Measurements from ENCODE around the gene PNMA8A.

PNMA8A gene

GRCh38 chr19:46450737-46451136 is 20.6 kb downstream of the PNMA8A start:
- H3K4me3 ChIP-seq (replicated peaks; ENCODE audit: low read depth, low read length): no peak overlapping the region
- no peak for TF ChIP-seq CTCF (IDR thresholded peaks at IDR 0.05; ENCODE audit: low read depth, low read length, missing control alignments)
- no peak for DNase-seq (ENCODE audit: extremely low read depth, low read depth)

- DNase-seq (ENCODE audit: extremely low read depth, low read depth): no peak
- no peak for TF ChIP-seq CTCF (IDR thresholded peaks at IDR 0.05; ENCODE audit: low read depth, low read length, missing control alignments)
- no peak overlapping the region for H3K4me3 ChIP-seq (replicated peaks; ENCODE audit: low read depth, low read length)
These were observed 22.1 kb downstream of the PNMA8A start for GRCh38 chr19:46449228-46449627.

GRCh38 chr19:46448601-46449000 is 22.8 kb downstream of the PNMA8A start:
- no peak for TF ChIP-seq CTCF (IDR thresholded peaks at IDR 0.05; ENCODE audit: low read depth, low read length, missing control alignments)
- no peak overlapping the region for H3K4me3 ChIP-seq (replicated peaks; ENCODE audit: low read depth, low read length)
- no peak for DNase-seq (ENCODE audit: extremely low read depth, low read depth)

- no peak for DNase-seq (ENCODE audit: extremely low read depth, low read depth)
- TF ChIP-seq CTCF (IDR thresholded peaks at IDR 0.05; ENCODE audit: low read depth, low read length, missing control alignments): no peak
- H3K4me3 ChIP-seq (replicated peaks; ENCODE audit: low read depth, low read length): no peak overlapping the region
These were observed 23.5 kb downstream of the PNMA8A start for GRCh38 chr19:46447824-46448223.

- no peak overlapping the region for H3K4me3 ChIP-seq (replicated peaks; ENCODE audit: low read depth, low read length)
- no peak for TF ChIP-seq CTCF (IDR thresholded peaks at IDR 0.05; ENCODE audit: low read depth, low read length, missing control alignments)
- no peak for DNase-seq (ENCODE audit: extremely low read depth, low read depth)
These were observed 24.4 kb downstream of the PNMA8A start for GRCh38 chr19:46447006-46447405.

- TF ChIP-seq CTCF (IDR thresholded peaks at IDR 0.05; ENCODE audit: low read depth, low read length, missing control alignments): no peak
- DNase-seq (ENCODE audit: extremely low read depth, low read depth): no peak
- H3K4me3 ChIP-seq (replicated peaks; ENCODE audit: low read depth, low read length): no peak overlapping the region
These were observed 25.3 kb downstream of the PNMA8A start for GRCh38 chr19:46446021-46446420.

- H3K4me3 ChIP-seq (replicated peaks; ENCODE audit: low read depth, low read length): no peak overlapping the region
- TF ChIP-seq CTCF (IDR thresholded peaks at IDR 0.05; ENCODE audit: low read depth, low read length, missing control alignments): no peak
- DNase-seq (ENCODE audit: extremely low read depth, low read depth): no peak
These were observed 28.4 kb downstream of the PNMA8A start for GRCh38 chr19:46442808-46443450.

Data from HFF-Myc (cell line).